IPS-15b (cell line): ENCODE data around the gene LDAH.

Experiments
- H3K27me3 ChIP-seq: one replicate; pipeline ENCODE4 v1.6.1; 2013; ENCODE audit warnings: low read length; ENCODE audit not compliant: control insufficient read depth, insufficient read depth
- H3K36me3 ChIP-seq: one replicate; pipeline ENCODE4 v1.6.1; 2013; ENCODE audit warnings: low read length; ENCODE audit not compliant: control insufficient read depth, insufficient read depth
- H3K4me1 ChIP-seq: one replicate; pipeline ENCODE4 v1.6.1; 2013; ENCODE audit warnings: mild to moderate bottlenecking, low read length; ENCODE audit not compliant: control insufficient read depth, insufficient read depth
- H3K4me3 ChIP-seq: one replicate; pipeline ENCODE4 v1.5.1; 2013; ENCODE audit warnings: low read depth, low read length
- H3K9ac ChIP-seq: one replicate; pipeline ENCODE4 v1.6.1; 2013; ENCODE audit warnings: low read depth, mild to moderate bottlenecking, low read length
- H3K9me3 ChIP-seq: one replicate; pipeline ENCODE4 v1.6.1; 2013; ENCODE audit warnings: mild to moderate bottlenecking, low read length; ENCODE audit not compliant: control insufficient read depth, insufficient read depth

LDAH gene

GRCh38 chr2:20669562-20670314 is 153.2 kb downstream of the LDAH start:
- H3K9me3 ChIP-seq = no peaks in the 10 kb centered on the region
- H3K36me3 ChIP-seq = no peaks in the 10 kb centered on the region
- H3K9ac ChIP-seq = no peak overlapping the region
- H3K4me3 ChIP-seq = peak overlapping the region; percentile 18
- H3K27me3 ChIP-seq = peaks cover 57% of the 10 kb centered on the region
- H3K4me1 ChIP-seq = peaks cover 13% of the 10 kb centered on the region

GRCh38 chr2:20668871-20669475 is 153.9 kb downstream of the LDAH start:
- Histone ChIP-seq H3K27me3 (peaks cover 62% of the 10 kb centered on the region), H3K36me3 (no peaks in the 10 kb centered on the region), H3K4me3 (no peak overlapping the region), H3K9me3 (no peaks in the 10 kb centered on the region), H3K4me1 (peaks cover 12% of the 10 kb centered on the region), H3K9ac (no peak overlapping the region)

GRCh38 chr2:20668451-20668850 is 154.4 kb downstream of the LDAH start:
- H3K9ac ChIP-seq = no peak overlapping the region
- H3K9me3 ChIP-seq = no peaks in the 10 kb centered on the region
- peak overlapping the region; percentile 53 for H3K4me3 ChIP-seq
- peaks cover 67% of the 10 kb centered on the region for H3K27me3 ChIP-seq
- H3K4me1 ChIP-seq = peaks cover 7% of the 10 kb centered on the region
- H3K36me3 ChIP-seq = no peaks in the 10 kb centered on the region

GRCh38 chr2:20667531-20668401 is 155.1 kb downstream of the LDAH start:
- Histone ChIP-seq H3K36me3 (no peaks in the 10 kb centered on the region), H3K4me1 (peaks cover 5% of the 10 kb centered on the region), H3K9ac (no peak overlapping the region), H3K9me3 (no peaks in the 10 kb centered on the region), H3K27me3 (peaks cover 74% of the 10 kb centered on the region), H3K4me3 (peak overlapping the region; percentile 53)

- peak overlapping the region; percentile 53 for H3K4me3 ChIP-seq
- no peak overlapping the region for H3K9ac ChIP-seq
- H3K27me3 ChIP-seq = peaks cover 80% of the 10 kb centered on the region
- H3K36me3 ChIP-seq = no peaks in the 10 kb centered on the region
- no peaks in the 10 kb centered on the region for H3K4me1 ChIP-seq
- H3K9me3 ChIP-seq = no peaks in the 10 kb centered on the region
Observed at GRCh38 chr2:20667151-20667530, 155.8 kb downstream of the LDAH start.

- Histone ChIP-seq H3K9ac (peak within 1 kb of the TSS; percentile 65), H3K36me3 (no peaks in the 10 kb centered on the region)
Observed at GRCh38 chr2:20666304-20667150, 156.4 kb downstream of the LDAH start, which contains the start of gene GDF7. TSS of gene GDF7 (plus strand) at chr2:20667144. CDS start at chr2:20667240, 96 bp downstream.

GRCh38 chr2:20666005-20666303 is 156.9 kb downstream of the LDAH start:
- Histone ChIP-seq H3K9ac (peak overlapping the region; percentile 65), H3K4me1 (peaks cover 3% of the 10 kb centered on the region), H3K4me3 (peak overlapping the region; percentile 72), H3K9me3 (no peaks in the 10 kb centered on the region), H3K27me3 (peaks cover 77% of the 10 kb centered on the region), H3K36me3 (no peaks in the 10 kb centered on the region)

More at GRCh38 chr2:20666304-20667150, 156.4 kb downstream of the LDAH start, which contains the start of gene GDF7:
- peaks cover 83% of the 10 kb centered on the region for H3K27me3 ChIP-seq
- H3K9me3 ChIP-seq = no peaks in the 10 kb centered on the region
- H3K4me1 ChIP-seq = peaks cover 3% of the 10 kb centered on the region
- H3K4me3 ChIP-seq = peak within 1 kb of the TSS; percentile 72

- H3K4me3 ChIP-seq = peak overlapping the region; percentile 72
- no peak overlapping the region for H3K9ac ChIP-seq
- H3K27me3 ChIP-seq = peaks cover 77% of the 10 kb centered on the region
- H3K9me3 ChIP-seq = no peaks in the 10 kb centered on the region
- no peaks in the 10 kb centered on the region for H3K36me3 ChIP-seq
- peaks cover 3% of the 10 kb centered on the region for H3K4me1 ChIP-seq
Observed at GRCh38 chr2:20665243-20666004, 157.5 kb downstream of the LDAH start.

GRCh38 chr2:20664431-20665242 is 158.3 kb downstream of the LDAH start:
- Histone ChIP-seq H3K9ac (no peak overlapping the region), H3K4me3 (peak overlapping the region; percentile 72), H3K9me3 (no peaks in the 10 kb centered on the region), H3K4me1 (peaks cover 3% of the 10 kb centered on the region), H3K27me3 (peaks cover 71% of the 10 kb centered on the region), H3K36me3 (no peaks in the 10 kb centered on the region)

GRCh38 chr2:20664071-20664390 is 158.9 kb downstream of the LDAH start:
- H3K27me3 ChIP-seq = peaks cover 65% of the 10 kb centered on the region

More at GRCh38 chr2:20664071-20664390, 158.9 kb downstream of the LDAH start:
- Histone ChIP-seq H3K36me3 (no peaks in the 10 kb centered on the region), H3K9me3 (no peaks in the 10 kb centered on the region), H3K4me1 (peaks cover 3% of the 10 kb centered on the region), H3K4me3 (no peak overlapping the region), H3K9ac (no peak overlapping the region)
